WTC11 (cell line): ENCODE measurements around the gene FOXC1. TPM values are rescaled to one million over a fixed set of nuclear protein-coding genes. Genes with fewer than 3 reads are reported as not detected.

Source experiments
- ATAC-seq: fragments of 200-7000 bp; cut with Tn5 transposase; 2 replicates; pipeline ENCODE4 v1.10.0; 2021; ENCODE audit warnings: mild to moderate bottlenecking, moderate library complexity
- CTCF ChIA-PET: fragments of 300-600 bp; sonication (Branson Sonifier 250); formaldehyde crosslinking; loops from one replicate; lab custom pipeline; 2021; ENCODE audit warnings: antibody characterized with exemption; lab: Charles Lee
- POLR2A ChIA-PET: fragments of 350-600 bp; sonication (Branson Sonifier 250); formaldehyde crosslinking; loops from one replicate; lab custom pipeline; 2021; ENCODE audit warnings: antibody characterized with exemption; lab: Charles Lee
- DNase-seq: peaks from one replicate; pipeline ENCODE4 v3.0.0; 2021; ENCODE audit warnings: low spot score
- H3K27ac Mint-ChIP-seq: 2 replicates; pipeline ENCODE4 v1.8.0; 2021; ENCODE audit warnings: mixed read lengths
- H3K27me3 Mint-ChIP-seq: 2 replicates; pipeline ENCODE4 v1.8.0; 2021; ENCODE audit warnings: low read depth, mild to moderate bottlenecking, moderate library complexity, mixed read lengths
- H3K36me3 Mint-ChIP-seq: 2 replicates; pipeline ENCODE4 v1.8.0; 2021; ENCODE audit warnings: mixed read lengths
- H3K4me1 Mint-ChIP-seq: 2 replicates; pipeline ENCODE4 v1.8.0; 2022; ENCODE audit warnings: mixed read lengths
- H3K4me3 Mint-ChIP-seq: 2 replicates; pipeline ENCODE4 v1.8.0; 2021; ENCODE audit warnings: mild to moderate bottlenecking, moderate library complexity, mixed read lengths
- H3K9me3 Mint-ChIP-seq: 2 replicates; pipeline ENCODE4 v1.8.0; 2021; ENCODE audit warnings: mixed read lengths
- AFF4 ChIP-seq: sonication (generic); formaldehyde crosslinking; IDR thresholded peaks from 2 replicates; pipeline ENCODE4 v1.8.1; 2023; ENCODE audit warnings: mild to moderate bottlenecking, missing genetic modification reagents, borderline replicate concordance
- ARID4B ChIP-seq: sonication (generic); formaldehyde crosslinking; IDR thresholded peaks from 2 replicates; pipeline ENCODE4 v1.8.0; 2023; ENCODE audit warnings: missing genetic modification reagents, mild to moderate bottlenecking, borderline replicate concordance
- E2F5 ChIP-seq: sonication (generic); formaldehyde crosslinking; IDR thresholded peaks from 2 replicates; pipeline ENCODE4 v1.8.1; 2022; ENCODE audit warnings: mild to moderate bottlenecking, moderate library complexity, missing genetic modification reagents
- ELF4 ChIP-seq: sonication (generic); formaldehyde crosslinking; IDR thresholded peaks from 2 replicates; pipeline ENCODE4 v1.8.1; 2022; ENCODE audit warnings: low read depth, mild to moderate bottlenecking, moderate library complexity, missing genetic modification reagents
- GRHL2 ChIP-seq: fragments of 250-450 bp; sonication (Bioruptor Pico); IDR thresholded peaks from 2 replicates; pipeline ENCODE4 v1.8.0; 2022; ENCODE audit warnings: mild to moderate bottlenecking, moderate library complexity; ENCODE audit not compliant: insufficient replicate concordance, severe bottlenecking
- GTF2I ChIP-seq: fragments of 250-450 bp; sonication (Bioruptor Pico); conservative IDR thresholded peaks from 2 replicates; pipeline ENCODE4 v1.4.0; 2021; ENCODE audit warnings: mild to moderate bottlenecking
- HMGA2 ChIP-seq: fragments of 250-450 bp; sonication (Bioruptor Pico); IDR thresholded peaks from 2 replicates; pipeline ENCODE4 v1.4.0; 2021; ENCODE audit warnings: mild to moderate bottlenecking, moderate library complexity
- IRF2 ChIP-seq: sonication (generic); formaldehyde crosslinking; IDR thresholded peaks from 2 replicates; pipeline ENCODE4 v1.8.0; 2022; ENCODE audit warnings: low read depth, missing genetic modification reagents, borderline replicate concordance
- KAT7 ChIP-seq: sonication (generic); formaldehyde crosslinking; IDR thresholded peaks from 2 replicates; pipeline ENCODE4 v1.8.1; 2023; ENCODE audit warnings: missing genetic modification reagents, mild to moderate bottlenecking, borderline replicate concordance
- NFYB ChIP-seq: sonication (generic); formaldehyde crosslinking; conservative IDR thresholded peaks from 2 replicates; pipeline ENCODE4 v1.8.0; 2022; ENCODE audit warnings: low read depth, missing genetic modification reagents
- NR2C2 ChIP-seq: sonication (generic); formaldehyde crosslinking; IDR thresholded peaks from 2 replicates; pipeline ENCODE4 v1.8.0; 2022; ENCODE audit warnings: mild to moderate bottlenecking, missing genetic modification reagents
- NR3C1 ChIP-seq: sonication (generic); formaldehyde crosslinking; conservative IDR thresholded peaks from 2 replicates; pipeline ENCODE4 v1.8.1; 2023; ENCODE audit warnings: low read depth, mild to moderate bottlenecking, missing genetic modification reagents
- OVOL2 ChIP-seq: fragments of 250-450 bp; sonication (Bioruptor Pico); IDR thresholded peaks from 2 replicates; pipeline ENCODE4 v1.9.0; 2021; ENCODE audit warnings: mild to moderate bottlenecking, borderline replicate concordance
- PRDM15 ChIP-seq: sonication (generic); formaldehyde crosslinking; IDR thresholded peaks from 2 replicates; pipeline ENCODE4 v1.8.0; 2022; ENCODE audit warnings: missing genetic modification reagents
- SMAD3 ChIP-seq: sonication (generic); formaldehyde crosslinking; IDR thresholded peaks from 2 replicates; pipeline ENCODE4 v1.8.0; 2022; ENCODE audit warnings: missing genetic modification reagents, mild to moderate bottlenecking, borderline replicate concordance
- SMAD4 ChIP-seq: sonication (generic); formaldehyde crosslinking; IDR thresholded peaks from 2 replicates; pipeline ENCODE4 v1.8.0; 2022; ENCODE audit warnings: mild to moderate bottlenecking, missing genetic modification reagents
- TCF7 ChIP-seq: sonication (generic); formaldehyde crosslinking; IDR thresholded peaks from 2 replicates; pipeline ENCODE4 v1.8.0; 2022; ENCODE audit warnings: mild to moderate bottlenecking, low read depth, missing genetic modification reagents, moderate library complexity
- ZNF512 ChIP-seq: sonication (generic); formaldehyde crosslinking; IDR thresholded peaks from 2 replicates; pipeline ENCODE4 v1.8.1; 2022; ENCODE audit warnings: missing genetic modification reagents, borderline replicate concordance
- total RNA-seq: library from RNA; stranded (reverse); gene quantifications from 3 replicates; pipeline ENCODE4 v1.2.3, GENCODE V29; 2021

The FOXC1 gene
- total RNA-seq, 1 experiment from 2014 or later = 10.7 TPM

- DNase-seq (no peak), ATAC-seq (no peak)
- Mint-ChIP-seq H3K4me1 (peaks cover 27% of the 10 kb centered on the region), H3K36me3 (no peaks in the 10 kb centered on the region), H3K27me3 (peaks cover 24% of the 10 kb centered on the region), H3K27ac (no peak overlapping the region), H3K4me3 (no peak overlapping the region), H3K9me3 (no peaks in the 10 kb centered on the region)
- TF ChIP-seq SMAD4 (CRISPR knock-in tag) (no peak), GTF2I (CRISPR knock-in tag) (no peak), OVOL2 (CRISPR knock-in tag) (no peak), ZNF512 (no peak), PRDM15 (CRISPR knock-in tag) (no peak), NR3C1 (CRISPR knock-in tag) (no peak)
- CTCF ChIA-PET = interaction anchor here (1.0 to 2.2 kb wide), 6 partner anchors 15 to 898 kb away, joined by 3 to 8 read pairs (median 5); no protein-coding TSS in a partner anchor
- POLR2A ChIA-PET = no interaction called here
Observed at GRCh38 chr6:1594445-1595200, 15.1 kb upstream of the FOXC1 start.

- Mint-ChIP-seq H3K9me3 (no peaks in the 10 kb centered on the region), H3K27me3 (peaks cover 32% of the 10 kb centered on the region), H3K36me3 (no peaks in the 10 kb centered on the region), H3K27ac (no peak overlapping the region), H3K4me1 (peaks cover 27% of the 10 kb centered on the region), H3K4me3 (no peak overlapping the region)
- DNase-seq (no peak), ATAC-seq (no peak)
- POLR2A ChIA-PET = no interaction called here
- CTCF ChIA-PET = interaction anchor here (0.5 to 2.4 kb wide), 18 partner anchors 10 to 929 kb away, joined by 3 to 8 read pairs (median 4); no protein-coding TSS in a partner anchor
- TF ChIP-seq ARID4B (no peak), TCF7 (no peak), KAT7 (CRISPR knock-in tag) (no peak), HMGA2 (no peak), IRF2 (CRISPR knock-in tag) (no peak), NFYB (CRISPR knock-in tag) (no peak), NR2C2 (CRISPR knock-in tag) (no peak), SMAD3 (CRISPR knock-in tag) (no peak), E2F5 (CRISPR knock-in tag) (no peak), GRHL2 (no peak), ELF4 (CRISPR knock-in tag) (no peak), AFF4 (CRISPR knock-in tag) (no peak)
Observed at GRCh38 chr6:1595271-1596087, 14.2 kb upstream of the FOXC1 start.
